ENCODE data around the gene VAMP5.
"Not testable (repeated sequence)": the region's sequence is repeated elsewhere in the genome, so short reads cannot be mapped to it uniquely, and the experiment has no call there.

The VAMP5 gene

GRCh38 chr2:85539361-85540132 lies 44.7 kb upstream of the VAMP5 start:
- in situ Hi-C loops (cut with MboI; ENCODE audit: low pct_unique_long_range_greater_than_20kb, low sequenced_read_pairs, unreplicated experiment) = no loop called here
- no peak for TF ChIP-seq CTCF (IDR thresholded peaks at IDR 0.05; ENCODE audit: extremely low read depth, insufficient read depth, missing control alignments)
- DNase-seq (ENCODE audit: low spot score) = peak; percentile 69

- no peak for DNase-seq (ENCODE audit: low spot score)
- in situ Hi-C loops (cut with MboI; ENCODE audit: low pct_unique_long_range_greater_than_20kb, low sequenced_read_pairs, unreplicated experiment) = no loop called here
- TF ChIP-seq CTCF (IDR thresholded peaks at IDR 0.05; ENCODE audit: extremely low read depth, insufficient read depth, missing control alignments) = no peak
These were observed 44.0 kb upstream of the VAMP5 start for GRCh38 chr2:85540133-85540648.

GRCh38 chr2:85541262-85541661 lies 43.0 kb upstream of the VAMP5 start:
- no peak for TF ChIP-seq CTCF (IDR thresholded peaks at IDR 0.05; ENCODE audit: extremely low read depth, insufficient read depth, missing control alignments)
- in situ Hi-C loops (cut with MboI; ENCODE audit: low pct_unique_long_range_greater_than_20kb, low sequenced_read_pairs, unreplicated experiment) = no loop called here
- DNase-seq (ENCODE audit: low spot score) = no peak

DNA sequence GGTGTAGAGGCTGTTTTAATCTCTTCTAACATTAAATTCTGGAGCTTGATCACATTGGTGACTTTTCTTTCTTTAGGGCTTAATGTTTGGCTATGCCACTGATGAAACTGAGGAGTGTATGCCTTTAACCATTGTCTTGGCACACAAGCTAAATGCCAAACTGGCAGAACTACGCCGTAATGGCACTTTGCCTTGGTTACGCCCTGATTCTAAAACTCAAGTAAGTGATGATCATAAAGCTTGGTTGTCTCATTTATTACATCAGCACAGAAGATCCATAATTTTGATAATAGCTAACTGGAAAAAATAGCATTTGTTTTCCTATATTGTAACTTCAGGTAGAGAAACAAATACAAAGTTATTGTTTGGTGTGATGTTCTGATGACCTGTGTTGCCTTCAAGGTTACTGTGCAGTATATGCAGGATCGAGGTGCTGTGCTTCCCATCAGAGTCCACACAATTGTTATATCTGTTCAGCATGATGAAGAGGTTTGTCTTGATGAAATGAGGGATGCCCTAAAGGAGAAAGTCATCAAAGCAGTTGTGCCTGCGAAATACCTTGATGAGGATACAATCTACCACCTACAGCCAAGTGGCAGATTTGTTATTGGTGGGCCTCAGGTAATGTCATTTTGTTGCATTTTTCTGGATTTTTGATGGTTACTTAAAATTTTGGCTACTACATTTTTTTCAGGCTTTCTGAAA lies 42.3 kb upstream of the VAMP5 start:
- in situ Hi-C loops (cut with MboI; ENCODE audit: low pct_unique_long_range_greater_than_20kb, low sequenced_read_pairs, unreplicated experiment) = no loop called here
- DNase-seq (ENCODE audit: low spot score) = no peak
- no peak for TF ChIP-seq CTCF (IDR thresholded peaks at IDR 0.05; ENCODE audit: extremely low read depth, insufficient read depth, missing control alignments)

GRCh38 chr2:85542777-85543176 lies 41.5 kb upstream of the VAMP5 start:
- DNase-seq (ENCODE audit: low spot score) = no peak
- no peak for TF ChIP-seq CTCF (IDR thresholded peaks at IDR 0.05; ENCODE audit: extremely low read depth, insufficient read depth, missing control alignments)
- in situ Hi-C loops (cut with MboI; ENCODE audit: low pct_unique_long_range_greater_than_20kb, low sequenced_read_pairs, unreplicated experiment) = no loop called here

DNA sequence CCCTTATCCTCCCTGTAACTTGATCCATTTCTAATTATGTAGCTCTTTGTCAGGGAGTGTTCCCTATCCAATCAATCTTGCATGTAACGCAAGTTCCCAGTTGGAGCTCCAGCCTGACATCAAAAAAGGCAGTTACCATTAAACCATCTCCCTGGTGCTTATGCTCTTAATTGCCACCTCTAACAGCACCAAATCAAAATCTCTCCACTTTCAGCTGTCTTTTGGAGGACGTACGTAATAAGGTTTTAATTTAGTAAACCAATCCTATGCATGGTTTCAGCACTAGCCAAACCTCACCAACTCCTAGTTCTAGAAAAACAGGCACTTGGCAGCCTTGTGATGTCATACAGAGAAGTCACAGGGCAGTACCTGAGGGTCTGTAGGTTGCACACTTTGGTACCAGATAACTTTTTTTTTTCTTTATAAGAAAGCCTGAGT lies 40.0 kb upstream of the VAMP5 start:
- in situ Hi-C loops (cut with MboI; ENCODE audit: low pct_unique_long_range_greater_than_20kb, low sequenced_read_pairs, unreplicated experiment); DNase-seq (ENCODE audit: low spot score): not testable (repeated sequence)

- DNase-seq (ENCODE audit: low spot score); in situ Hi-C loops (cut with MboI; ENCODE audit: low pct_unique_long_range_greater_than_20kb, low sequenced_read_pairs, unreplicated experiment): not testable (repeated sequence)
These were observed 39.1 kb upstream of the VAMP5 start for GRCh38 chr2:85544915-85545779.
